ENCODE measurements around the gene SNAP25.

Gene SNAP25

GRCh38 chr20:10352934-10353824, 134.5 kb downstream of the SNAP25 start:
- no peak overlapping the region for H3K4me3 ChIP-seq (ENCODE audit: low read depth, low read length)
- DNase-seq (ENCODE audit: low read depth) = no peak

GRCh38 chr20:10356628-10357027, 138.0 kb downstream of the SNAP25 start:
- no peak for TF ChIP-seq CTCF (IDR thresholded peaks at IDR 0.05; ENCODE audit: low read depth, low read length, missing control alignments)
- no peak overlapping the region for H3K4me3 ChIP-seq (ENCODE audit: low read depth, low read length)
- no peak for DNase-seq (ENCODE audit: low read depth)

More at GRCh38 chr20:10352934-10353824, 134.5 kb downstream of the SNAP25 start:
- no peak for TF ChIP-seq CTCF (IDR thresholded peaks at IDR 0.05; ENCODE audit: low read depth, low read length, missing control alignments)

All from GM12864 (cell line).